Inflammatory macrophage (primary cell): ENCODE data around the gene AQP3.
"Not testable (repeated sequence)": the region's sequence is repeated elsewhere in the genome, so short reads cannot be mapped to it uniquely, and the experiment has no call there.

Source experiments
- DNase-seq, 2 donors: peaks; one replicate each; pipeline ENCODE4 v3.0.0-alpha.2; 2020 to 2022
- total RNA-seq, 18 experiments: gene quantifications; one replicate each; lab custom pipeline; 2026; ENCODE audit warnings: mixed read lengths in 6 of 18, inconsistent platforms in 2 of 18; lab: John Stamatoyannopoulos, UW

The AQP3 gene
- total RNA-seq: 6.7 to 97.2 (median 25.2) reads per million in 18 experiments

DNA sequence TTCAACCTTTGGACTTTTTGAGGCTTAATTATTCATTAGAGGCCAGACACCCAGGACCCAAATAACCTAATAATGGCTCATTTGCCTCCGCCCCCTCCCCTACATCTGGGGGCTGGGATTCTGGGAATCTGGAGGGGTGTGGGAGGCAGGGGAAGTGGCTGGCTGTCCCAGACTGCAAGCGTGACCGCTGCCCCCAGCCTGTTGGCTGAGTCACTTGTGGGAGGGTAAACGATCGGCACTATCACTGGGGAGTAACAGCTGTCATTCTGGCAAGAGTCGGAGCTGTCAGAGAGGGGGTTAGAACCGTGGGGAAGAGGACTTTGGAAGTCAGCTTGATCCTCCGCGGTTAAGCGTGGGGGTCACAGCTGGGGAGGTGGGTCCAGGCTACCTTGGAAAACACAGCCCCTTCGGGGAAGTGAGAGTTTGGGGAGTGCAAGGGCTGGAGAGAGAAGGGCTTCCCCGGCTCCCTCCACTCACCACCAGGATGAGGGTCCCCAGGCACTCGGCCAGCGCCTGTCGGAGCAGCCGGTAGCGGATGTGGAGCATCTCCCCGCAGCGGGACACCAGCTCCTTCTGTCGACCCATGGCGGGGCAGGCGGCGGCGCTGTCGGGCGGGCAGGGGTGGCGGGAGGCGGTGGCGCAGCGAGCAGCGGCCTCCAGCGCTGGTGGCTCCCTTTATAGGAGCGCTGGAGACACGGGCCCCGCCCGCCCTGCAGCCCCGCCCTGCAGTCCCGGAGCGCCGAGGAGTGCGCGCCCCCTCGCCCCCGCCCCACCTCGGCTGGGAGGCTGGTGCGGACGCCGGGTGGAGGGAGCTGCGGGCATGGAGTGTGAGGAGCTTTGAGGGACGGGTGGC is at the start of gene AQP3:
Gene AQP3 (minus strand): TSS at position 648 of the 853 bp plus-strand sequence. CDS start 63 bp downstream, at position 585.
- DNase-seq: peak; percentile 86 to 94

DNA sequence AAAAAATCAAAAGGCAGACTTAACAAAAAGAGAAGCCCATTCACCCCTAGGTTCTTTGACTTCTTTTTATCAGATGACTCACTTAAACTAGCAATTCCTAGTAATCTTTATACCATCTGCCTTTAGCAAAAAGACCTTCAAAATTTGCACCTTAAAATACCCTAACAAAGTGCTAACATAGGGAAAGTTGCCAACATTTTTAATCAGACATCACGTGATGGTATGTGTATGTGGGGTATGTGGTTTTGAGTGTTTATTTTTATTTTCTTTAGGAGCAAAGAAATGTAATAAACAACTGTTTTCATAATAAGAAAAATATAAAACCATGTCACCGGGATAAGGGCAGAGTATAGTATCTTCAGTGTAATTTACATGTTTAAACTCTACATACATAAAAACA is 46.4 kb upstream of the AQP3 start:
- DNase-seq: not testable (repeated sequence)

DNA sequence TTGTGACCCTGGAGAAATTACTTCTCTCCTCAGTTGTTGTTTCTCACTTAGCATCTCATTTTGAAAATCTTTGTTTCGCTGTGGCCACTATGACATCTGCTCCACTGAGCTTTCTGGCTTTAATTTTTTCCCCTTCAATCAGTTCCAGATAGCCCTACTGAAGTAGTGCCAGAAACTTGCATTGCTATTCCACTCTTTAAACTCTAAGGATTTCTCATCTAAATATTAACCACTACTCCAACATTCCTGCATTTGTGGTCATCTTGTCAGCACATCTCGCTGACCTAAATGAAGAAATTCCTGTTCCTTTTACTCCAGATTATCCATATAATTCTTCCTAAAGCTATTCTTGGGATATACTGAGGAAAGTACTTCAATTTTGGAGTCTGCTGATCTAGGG is 41.7 kb upstream of the AQP3 start:
- no peak for DNase-seq

DNA sequence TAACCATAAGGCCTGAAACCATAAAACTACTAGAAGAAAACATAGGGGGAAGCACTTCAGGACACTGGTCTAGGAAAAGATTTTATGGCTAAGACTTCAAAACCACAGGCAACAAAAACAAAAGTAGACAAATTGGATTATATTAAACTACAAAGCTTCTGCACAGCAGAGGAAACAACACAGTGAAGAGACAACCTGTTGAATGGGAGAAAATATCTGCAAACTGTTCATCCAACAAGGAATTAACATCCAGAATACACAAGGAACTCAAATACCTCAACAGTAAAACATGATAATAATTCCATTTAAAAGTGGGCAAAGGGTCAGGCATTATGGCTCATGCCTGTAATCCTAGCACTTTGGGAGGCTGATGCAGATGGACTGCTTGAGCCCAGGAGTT is 37.9 kb upstream of the AQP3 start:
- not testable (repeated sequence) for DNase-seq

DNA sequence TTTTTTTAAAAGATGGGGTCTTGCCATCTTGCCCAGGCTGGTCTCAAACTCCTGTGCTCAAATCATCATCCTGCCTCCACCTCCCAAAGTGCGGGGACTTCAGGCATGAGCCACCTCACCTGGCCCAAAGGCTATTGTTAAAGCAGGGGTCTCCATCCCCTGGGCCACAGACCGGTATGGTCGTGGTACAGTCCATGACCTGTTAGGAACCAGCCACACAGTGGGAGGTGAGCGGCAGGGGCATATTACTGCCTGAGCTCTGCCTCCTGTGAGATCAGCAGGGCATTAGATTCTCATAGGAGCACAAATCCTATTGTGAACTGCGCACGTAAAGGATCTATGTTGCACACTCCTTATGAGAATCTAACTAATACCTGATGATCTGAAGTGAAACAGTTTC is 33.6 kb upstream of the AQP3 start:
- no peak for DNase-seq

DNA sequence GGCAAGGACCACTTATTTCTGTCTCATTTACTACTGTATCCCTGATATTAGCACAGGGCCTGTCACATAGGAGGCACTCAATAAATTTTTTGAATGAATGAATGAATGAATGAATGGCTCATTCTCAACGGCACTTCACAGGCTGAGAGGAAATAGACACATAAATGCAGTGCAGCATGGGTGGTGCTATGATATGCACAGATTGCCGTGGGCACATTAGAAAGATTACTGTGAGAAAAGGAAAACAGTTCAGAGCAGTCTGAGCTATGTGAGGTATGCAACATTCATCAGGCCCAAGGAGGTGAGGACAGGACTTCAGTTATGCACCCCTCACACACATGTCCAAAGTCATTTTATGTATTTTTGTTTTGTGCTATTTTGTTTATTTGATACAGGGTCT is 32.7 kb upstream of the AQP3 start:
- DNase-seq: no peak

DNA sequence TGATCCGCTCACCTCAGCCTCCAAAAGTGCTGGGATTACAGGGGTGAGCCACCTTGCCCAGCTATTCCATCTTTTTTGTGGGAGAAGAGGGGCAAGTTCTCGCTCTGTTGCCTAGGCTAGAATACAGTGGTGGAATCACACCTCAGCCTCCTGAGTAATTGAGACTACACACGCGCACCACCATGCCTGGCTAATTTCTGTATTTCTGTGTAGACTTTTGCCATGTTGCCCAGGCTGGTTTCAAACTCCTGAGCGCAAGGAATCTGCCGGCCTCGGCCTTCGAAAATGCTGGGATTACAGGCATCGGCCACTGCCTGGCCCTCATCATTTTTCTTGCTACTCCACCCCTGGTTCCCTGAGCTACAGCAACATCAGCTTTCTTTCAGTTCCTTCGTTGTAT is 29.1 kb upstream of the AQP3 start:
- no peak for DNase-seq

DNA sequence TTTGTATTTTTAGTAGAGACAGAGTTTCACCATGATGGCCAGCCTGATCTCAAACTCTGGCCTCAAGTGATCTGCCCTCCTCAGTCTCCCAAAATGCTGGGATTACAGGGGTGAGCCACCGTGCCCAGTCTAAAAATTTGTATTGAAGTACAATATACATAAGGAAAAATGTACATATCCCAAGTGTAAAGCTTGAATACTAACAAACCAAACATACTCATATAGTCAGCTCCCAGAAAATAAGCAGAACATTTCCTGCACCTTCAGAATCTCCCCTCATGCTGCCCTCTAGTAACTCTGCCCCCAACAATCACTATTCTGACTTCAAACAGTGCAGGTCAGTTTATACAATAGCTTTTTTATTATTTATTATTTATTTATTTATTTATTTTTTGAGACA is 28.0 kb upstream of the AQP3 start:
- no peak for DNase-seq

DNA sequence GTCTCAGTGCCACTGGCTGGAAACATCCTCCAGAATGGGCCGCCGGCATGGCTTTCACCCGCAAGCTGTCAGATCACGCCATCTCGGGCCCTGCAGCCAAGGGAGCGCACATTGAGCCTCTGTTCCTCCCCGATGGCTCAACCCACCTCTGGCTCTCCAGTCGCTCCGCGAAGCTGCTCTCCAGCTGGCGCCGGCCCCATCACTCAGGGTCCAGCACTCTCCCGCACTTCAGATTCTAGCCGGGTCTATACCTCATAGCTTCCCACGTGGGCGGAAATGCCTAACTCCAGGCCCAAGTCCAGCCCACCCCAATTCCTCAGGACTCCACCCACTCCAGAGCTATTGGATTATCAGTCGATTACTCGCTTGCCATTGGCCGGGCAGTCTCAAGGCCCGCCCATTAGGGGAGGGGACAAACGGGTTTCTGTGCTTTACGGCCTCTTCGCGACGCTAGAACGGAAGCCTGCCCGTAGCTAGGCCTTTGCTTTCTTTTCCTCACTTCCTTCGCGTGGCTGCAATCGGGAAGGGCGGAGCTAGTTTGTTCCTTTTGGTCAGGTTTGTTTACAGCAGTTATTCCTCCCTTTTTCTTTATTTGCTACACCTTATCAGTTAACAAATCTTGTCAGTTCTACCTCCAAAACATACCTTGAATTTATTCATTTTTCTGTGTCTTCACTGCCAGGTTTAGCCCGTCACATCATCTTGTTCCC is 26.4 kb upstream of the AQP3 start, which contains the start of gene NOL6:
Gene NOL6 (minus strand): TSS at position 282 of the 710 bp plus-strand sequence. CDS start 82 bp downstream, at position 200.
- DNase-seq: peak; percentile 100

DNA sequence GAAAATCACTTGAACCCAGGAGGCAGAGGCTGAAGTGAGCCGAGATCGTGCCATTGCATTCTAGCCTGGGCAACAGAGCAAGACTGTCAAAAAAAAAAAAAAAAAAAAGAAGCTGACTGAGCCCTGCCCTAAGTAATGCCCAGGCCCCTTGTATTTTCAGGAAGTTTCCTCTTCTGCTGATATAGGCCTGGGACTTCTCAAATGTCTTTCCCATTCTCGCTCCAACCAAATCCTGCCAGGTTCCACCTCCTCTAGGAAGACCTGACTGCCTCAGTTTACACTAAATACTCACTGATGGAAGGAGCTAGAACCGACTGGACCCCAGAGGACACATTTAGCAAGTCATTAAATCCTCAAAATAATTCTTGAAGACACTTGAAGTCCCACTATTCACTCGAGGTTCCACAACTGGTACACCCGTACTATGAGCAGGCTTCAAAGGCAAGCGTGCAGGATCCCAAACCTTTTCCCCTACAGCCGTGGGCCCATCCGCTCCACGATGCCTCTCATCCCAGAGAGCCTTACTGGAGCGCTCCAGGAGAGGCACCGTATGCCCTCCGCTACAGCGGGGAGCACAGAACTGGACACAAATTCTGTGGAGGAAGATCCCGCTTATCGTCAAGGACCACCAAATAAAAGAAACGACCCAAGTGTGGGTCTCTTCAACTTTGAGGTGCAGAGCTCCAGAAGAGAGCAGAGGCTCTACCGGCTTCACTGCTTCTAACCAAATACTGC is 25.7 kb upstream of the AQP3 start:
- peak; percentile 19 to 36 for DNase-seq

DNA sequence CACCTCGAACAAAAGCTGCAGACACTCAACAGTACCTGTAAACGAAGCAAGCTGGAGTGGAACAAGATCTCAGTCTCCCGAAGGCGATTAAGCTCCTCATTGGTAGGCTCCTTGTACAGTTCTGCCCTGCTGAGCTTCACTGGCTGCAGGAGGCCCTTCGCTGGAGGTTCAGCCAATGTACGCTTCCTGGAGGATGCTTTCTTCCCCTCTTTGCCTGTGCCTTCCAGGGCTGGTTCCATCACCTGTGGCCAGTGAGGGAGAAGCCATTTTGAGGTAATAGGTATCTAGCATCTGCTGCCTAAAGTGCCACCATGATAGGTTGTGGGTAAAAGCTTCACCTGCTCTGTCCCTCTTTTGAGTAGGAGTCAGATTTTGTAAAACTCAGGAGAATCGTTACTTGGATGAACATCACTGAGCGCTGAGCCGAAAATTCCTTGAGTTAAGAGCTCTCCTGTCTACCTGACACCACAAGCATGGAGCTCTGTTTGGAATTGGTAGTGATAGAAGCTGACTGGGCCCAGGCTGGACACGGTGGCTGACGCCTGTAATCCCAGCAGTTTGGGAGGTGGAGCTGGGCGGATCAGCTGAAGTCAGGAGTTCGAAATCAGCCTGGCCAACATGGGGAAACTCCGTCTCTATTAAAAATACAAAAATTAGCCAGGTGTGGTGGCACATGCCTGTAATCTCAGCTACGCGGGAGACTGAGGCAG is 24.9 kb upstream of the AQP3 start:
- DNase-seq: no peak

DNA sequence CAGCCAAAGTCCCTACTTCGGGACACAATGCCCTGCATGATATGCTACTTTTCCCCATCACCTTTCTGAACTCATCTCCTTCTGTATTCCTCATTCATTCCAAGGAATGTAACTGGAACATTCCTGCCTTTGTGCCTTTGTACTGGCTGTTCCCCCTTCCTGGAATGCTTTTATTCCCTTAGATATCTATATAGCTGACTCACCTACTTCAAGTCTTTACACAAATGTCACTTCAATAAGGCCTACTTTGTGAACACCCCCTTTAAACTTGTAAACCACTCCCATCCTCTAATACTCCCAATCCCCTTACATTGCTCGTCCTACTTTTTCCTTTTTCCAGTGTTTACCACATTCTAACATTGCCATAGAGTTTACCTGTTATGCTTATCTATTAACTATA is 24.0 kb upstream of the AQP3 start:
- DNase-seq: no peak

DNA sequence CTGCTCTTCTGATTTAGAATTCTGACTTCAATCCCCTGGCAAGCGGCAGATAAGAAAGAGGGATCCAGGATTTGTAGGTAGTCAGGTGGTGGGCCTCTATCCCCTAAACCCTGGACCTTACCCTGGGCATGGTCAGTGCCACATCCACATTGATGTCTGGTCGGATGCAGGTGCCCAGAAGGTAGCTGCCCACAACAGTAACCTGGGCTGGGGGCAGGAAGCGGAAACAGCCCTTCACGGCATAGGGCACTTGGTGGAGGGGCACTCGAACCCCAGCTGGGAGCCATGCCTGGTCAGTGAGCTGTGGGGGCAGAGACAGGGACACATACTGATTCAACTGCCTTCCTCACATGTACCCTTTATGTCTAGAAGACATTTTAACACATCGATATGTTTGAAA is 22.5 kb upstream of the AQP3 start:
- DNase-seq: no peak

DNA sequence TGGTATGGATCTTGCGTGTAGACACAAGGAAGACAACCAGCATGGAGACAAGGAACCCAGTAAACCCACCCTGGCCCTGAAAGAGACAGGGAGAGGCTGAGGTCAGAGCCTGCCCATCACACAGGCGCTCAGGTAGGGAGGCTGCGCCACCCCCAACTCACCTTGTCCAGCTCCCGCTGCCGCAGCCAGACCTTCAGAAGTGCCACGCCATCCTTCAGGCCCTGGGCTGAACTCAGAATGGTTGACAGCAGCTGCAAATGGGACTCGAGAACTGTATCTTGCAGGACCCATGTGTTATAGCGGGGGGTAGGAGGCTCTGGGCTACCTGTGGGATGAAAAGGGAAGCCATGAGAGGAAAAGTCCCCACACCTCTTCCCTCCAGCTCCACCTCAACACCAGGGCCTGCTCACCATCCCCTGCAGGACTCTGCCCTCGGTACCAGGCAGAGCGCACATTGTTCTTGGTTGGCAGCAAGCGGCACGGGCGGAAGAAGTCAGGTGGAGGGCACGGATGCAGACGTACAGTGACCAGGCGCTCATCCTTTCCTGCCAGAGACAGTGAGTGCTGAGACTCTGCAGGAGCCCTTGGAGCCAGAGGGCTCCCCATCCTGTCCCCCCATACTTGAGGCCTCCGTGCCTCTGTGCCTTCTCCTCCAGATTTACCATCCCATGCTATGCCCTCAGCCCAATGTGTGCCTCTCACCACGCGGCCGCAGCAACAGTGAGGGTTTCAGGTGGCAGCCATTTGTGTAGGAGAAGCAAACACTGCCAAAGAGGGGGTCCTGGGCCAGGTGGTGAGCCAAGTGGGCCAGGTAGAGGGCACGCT is 21.6 kb upstream of the AQP3 start:
- DNase-seq: no peak

DNA sequence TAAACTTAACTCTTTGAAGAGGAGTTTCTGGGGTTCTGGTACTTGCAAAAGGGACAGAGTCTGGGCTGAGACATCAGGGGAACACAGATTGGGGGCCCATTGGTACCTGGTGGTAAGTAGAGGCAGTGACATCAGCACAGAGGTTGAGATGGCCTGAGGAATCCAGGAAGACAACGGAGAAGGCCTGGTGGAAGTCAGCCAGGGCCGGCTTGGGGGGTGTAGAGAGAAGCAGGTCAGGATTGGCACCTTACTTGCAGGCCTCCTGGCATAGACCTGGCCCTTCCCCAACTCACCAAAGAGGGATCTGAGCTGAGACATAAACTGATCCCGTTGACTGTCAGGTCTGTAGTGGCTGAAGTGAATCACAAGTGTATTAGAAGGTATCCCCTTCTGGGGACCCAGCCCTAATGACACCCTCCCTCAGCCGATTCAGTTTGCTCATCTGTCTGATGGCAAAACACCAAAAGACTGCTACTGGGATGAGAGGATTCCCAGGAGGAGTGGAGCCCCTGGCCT is 20.9 kb upstream of the AQP3 start:
- DNase-seq: no peak

DNA sequence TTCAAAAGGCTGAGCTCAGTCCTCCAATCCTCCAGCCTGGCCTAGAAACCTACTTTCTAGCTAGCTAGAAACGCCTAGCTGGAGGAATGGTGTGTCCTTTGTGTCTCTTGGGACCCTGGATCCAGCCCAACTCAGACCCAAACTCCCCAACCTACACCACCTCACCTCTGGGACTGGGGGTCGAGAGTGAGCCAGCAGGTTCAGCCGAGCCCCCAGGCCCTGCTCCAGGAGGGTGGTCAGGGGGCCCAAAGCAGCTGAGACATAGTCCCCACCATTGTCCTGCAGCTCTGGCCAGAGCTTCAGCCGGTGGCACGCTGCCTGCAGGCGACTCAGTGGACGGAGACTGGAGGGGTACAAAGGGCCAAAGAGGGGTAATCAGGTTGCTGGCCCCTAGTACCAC is 20.1 kb upstream of the AQP3 start:
- DNase-seq: no peak

DNA sequence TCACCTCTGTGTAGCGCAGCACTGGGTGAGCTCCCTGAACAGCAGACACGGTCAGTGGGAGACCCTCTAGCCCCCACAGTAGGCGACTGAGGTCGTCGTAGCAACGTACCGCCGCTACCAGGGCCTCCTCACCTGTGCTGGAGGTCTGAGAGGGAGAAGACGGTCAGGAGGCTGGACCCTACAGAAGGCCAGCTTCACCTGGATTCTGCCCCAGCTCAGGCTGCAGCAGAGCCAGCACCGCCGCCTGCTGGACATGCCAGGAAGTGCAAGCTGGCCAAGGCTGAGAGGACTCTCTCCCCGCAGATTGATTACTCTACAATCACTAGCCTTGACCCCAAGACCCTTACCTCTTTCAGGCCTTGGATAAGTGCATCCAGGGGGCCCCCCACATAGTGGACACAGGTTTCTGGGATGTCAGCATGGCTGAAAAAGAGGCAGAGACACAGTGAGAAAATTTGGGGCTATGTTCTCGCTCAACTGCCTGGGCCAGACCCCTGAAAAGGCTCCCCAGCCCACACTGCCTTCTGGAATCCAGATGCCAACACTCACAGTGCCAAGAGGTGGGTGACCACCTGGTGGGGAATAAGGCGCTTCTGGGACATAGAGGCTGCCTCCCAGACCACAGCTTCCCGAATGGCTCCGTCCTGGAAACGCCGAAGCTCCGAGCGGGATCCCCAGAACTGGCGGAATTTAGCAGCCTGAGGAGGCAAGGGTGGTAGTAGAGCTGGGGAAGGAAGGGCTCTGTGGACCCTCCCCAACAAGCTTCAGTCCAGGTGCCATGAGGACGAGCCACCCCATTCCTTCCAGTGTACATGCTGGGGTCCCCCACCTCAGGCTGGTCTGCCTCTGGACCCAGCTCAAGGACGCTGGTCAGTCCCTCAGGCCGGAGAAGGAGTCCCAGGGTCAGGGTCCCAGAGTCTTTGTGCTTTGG is 19.4 kb upstream of the AQP3 start:
- DNase-seq: peak; percentile 31 to 53

DNA sequence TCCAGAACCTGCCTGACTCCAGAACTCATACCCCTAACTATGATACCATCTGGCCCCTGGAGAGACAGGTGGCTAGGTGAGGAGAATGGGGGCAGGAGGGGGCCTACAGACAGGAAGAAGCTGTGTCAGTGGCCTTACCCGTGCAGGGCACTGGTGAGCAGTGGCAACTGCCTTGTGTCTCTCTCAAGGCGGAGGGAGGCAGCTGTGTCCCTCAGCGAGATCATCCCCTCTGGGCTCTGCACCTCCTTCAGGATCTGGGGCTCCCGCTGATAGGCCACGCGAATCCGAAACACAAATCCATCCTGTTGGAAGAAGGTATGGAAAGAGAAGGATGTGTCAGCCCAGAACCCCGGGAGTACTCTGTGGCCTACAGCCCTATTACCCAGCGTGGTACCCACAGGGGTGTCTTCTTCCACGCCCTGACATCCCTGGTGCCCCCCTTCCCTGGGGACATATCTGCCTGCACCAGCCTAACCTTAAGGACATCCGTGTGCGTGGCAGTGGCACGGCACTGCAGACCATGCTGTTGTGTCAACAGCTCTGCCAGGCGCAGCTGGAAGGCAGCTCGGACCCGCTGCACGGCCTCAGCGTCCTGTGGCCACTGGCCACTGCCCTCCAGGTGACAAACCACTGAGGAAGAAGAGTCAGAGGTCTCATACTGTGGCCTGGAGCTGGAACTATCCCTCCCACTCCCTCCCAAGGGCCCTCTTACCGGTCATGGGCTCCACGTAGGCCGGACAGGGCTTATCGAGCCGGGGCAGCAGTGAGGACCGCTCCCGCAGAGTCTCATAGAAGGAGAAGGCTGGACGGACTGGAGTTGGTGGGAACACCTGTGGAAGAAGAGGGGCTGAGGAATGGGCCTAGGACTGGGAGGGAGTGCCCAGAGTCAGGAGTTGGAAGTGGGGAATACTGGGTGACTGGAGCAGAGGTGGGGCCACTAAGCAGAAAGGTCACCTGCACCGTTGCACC is 18.5 kb upstream of the AQP3 start:
- DNase-seq: no peak

DNA sequence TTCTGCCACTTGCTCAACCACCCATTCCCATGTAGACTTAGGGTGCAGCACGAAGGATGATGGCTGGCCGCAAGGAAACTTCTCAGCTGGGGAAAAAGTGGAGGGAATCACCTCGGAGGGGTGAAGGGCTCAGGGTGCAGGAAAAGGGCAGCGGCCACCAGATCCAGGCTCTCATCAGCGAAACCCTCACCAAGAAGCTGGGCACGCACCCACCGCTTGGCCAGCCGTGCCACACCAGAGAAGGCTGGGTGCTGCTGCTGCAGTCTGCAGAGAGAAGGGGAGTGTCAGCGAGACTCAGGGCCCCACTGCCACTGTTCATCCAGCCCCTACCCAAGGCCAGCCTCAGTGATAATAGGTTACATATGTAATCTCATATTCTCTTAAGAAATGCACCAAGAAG is 17.7 kb upstream of the AQP3 start:
- DNase-seq: no peak
